DMS79 (cell line): ENCODE results near the gene DCX.
"Not testable (repeated sequence)": the region's sequence is repeated elsewhere in the genome, so short reads cannot be mapped to it uniquely, and the experiment has no call there.

Source experiments
- DNase-seq: peaks from one replicate; lab custom pipeline; 2025; lab: John Stamatoyannopoulos, UW

DCX gene

DNA sequence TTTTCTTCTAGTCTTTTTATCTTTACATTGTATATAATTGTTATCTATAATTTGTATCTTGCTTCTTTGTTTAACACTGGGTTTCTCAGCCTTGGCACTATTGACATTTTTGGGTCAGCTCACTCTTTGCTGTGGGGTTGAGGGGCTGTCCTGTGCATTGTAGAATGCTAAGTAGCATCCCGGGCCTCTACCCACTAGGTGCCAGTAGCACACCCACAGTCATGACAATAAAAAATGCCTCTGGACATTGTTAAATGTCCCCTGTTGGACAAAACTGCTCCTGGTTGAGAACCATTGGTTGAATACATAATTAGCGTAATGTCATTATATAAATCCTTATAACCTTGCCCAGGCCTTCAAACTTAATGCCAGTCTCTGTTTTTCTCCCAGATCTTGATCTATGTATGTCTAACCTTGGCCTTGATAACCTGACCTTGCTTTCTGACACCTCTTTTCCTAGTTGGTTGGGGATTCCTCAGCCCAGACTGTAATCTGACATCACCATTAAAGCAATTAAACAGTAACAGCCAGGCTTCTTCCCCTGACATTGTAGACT, 46.1 kb downstream of the DCX start:
- no peak for DNase-seq

DNA sequence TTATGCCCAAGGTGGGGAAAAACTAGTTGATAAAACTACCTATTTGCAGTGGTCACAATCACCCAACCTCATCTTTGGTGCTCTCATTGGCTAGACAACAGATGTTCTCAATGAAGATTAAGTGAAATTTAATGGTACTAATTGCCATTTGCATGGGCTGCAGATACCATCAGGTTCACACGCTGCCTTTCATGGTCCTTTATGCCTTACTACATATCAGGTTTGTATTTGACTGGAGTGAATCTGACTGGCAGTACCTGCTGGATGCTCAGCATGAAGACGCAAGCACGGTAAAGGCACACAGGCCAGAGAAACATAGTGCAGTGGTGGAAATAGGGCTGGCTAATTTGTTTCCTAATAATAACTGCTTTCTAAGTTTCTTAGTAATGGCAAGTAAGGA, 48.3 kb downstream of the DCX start:
- no peak for DNase-seq

DNA sequence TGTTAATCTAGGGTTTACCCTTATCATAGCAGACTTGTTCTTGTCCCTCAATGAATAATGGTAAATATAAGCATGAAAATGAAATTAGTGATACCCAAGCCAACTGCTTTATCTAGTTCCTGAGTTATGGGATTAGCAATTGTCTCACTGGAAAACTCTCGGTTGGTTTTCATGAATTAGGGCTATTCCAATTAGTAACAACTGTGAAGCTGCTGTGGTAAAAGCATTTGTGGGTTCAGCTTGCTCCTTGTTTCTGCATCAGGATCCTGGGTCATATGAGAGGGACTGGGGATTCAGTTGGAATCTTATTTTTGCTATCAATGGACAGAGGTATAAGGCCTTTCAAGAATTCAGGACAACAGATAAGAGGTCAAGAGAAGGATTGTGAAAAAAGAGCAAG, 50.2 kb downstream of the DCX start:
- DNase-seq, result no peak

DNA sequence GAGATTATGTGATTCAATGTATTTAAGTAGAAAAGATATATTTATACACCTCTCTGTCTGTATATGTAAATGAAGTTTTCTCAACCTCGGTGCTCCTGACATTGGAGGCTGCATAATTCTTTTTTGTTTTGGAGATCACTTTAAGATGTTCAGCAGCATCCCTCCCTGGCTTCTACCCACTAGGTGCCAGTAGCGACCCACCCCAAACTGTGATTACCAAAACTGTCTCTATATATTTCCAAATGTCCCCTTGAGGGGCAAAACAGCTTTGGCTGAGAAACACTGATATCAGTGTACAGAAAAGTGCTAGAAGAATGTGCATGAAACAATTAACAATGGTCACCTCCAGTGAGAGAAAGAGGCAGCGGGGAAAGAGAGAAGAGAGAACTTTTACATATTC, 51.2 kb downstream of the DCX start:
- no peak for DNase-seq

DNA sequence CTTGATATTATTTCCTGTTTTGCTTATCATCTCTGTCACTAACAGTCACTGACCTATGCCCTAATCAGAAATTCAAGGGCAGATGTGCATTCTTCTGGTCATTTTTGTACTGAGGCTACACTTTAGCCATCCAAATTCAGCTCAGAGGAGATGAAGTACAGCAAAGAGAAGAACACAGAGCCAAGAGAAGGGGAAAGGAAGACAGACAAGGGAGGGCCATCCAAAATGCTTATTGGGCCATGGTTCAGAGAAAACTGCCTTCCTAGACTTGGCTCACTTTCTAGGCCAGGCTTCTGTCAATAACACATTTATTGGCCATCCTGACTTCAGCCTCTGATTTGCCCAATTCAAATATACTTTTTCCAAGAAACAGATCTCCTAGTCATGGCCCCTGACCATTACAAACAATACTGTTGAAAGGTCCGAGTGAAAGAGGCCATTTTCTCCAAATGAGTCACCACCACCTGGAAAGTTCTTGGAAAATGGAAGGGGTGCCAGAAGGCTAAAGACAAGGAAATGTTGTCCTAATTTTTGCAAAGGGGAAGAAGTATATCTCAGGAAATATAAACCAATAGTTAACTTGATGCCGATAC, 56.4 kb downstream of the DCX start:
- DNase-seq, result no peak

DNA sequence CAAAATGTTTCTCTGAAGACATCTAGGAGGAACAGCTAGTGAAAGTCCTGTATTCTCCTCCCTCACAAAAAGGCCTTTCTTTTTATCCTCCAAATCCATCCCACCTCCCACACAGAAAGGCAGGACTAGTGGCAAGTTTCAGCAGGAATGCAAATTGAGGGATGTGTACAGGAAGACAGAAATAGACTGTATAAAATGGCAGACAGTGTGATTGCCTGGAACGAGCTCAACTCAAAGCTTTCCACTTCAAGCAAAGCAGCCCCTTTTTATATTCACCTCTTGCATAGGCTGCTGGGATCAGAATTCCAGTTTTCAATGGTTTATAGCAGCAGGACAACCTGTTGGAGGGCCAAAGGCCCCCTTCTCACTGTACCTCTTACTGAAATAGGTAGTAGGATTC, 57.5 kb downstream of the DCX start:
- DNase-seq, result no peak

DNA sequence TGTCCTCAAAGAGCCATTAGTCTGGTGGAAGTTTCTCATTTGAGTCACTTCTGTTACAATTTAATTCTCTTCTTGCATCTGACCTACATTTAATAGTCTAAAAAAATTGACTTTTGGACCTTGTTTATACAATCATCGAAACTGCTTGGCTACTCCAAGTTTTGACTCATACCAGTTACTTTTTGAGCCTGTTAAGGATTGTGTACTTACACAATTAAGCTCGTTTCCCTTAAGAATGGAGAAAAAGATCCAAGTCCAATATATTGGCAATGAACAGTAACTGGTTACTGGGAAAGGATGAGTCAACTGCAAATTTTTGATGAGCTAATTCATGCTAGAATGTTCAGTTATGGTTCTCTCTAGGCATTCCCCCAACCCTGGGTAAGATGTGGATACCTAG, 58.2 kb downstream of the DCX start:
- no peak for DNase-seq

DNA sequence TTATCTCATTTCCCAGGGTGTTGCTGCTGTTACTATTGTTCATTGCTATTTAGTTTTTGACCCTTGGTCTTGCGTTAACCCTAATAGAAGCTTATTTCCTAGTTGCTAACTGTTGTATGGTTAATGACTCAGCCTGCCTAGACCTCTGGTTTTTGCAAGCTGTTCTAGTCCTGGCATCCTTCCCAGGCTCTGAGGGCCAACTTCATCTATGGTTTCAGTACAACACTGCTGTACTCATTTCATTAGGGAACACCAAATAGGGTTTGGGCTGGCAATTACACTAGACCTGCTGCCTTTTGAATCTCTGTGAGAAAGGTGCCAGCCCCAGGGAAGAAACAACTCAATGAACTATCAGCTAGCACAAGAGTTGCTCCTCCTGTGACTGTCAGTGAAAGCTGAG, 59.6 kb downstream of the DCX start:
- peak; percentile 62 for DNase-seq

DNA sequence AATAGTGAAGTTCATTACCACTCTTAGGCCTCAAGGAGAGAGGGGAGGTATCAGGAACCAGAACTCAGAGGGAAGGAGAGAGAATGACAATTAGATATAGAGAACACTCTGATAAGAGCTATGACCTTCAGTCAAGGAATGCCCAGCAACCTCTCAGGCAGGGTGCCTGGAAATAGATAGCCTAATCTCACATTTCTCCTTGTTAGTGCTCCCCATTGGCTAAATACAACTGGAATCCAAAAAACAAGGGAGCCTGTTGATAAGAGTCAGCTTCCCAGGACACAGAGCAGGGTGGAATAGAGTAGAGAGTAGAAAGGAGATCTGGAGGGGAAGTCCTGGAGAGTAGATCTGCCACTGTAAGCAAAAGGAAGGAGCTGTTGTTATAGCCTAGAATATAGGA, 62.1 kb downstream of the DCX start:
- DNase-seq, result no peak

DNA sequence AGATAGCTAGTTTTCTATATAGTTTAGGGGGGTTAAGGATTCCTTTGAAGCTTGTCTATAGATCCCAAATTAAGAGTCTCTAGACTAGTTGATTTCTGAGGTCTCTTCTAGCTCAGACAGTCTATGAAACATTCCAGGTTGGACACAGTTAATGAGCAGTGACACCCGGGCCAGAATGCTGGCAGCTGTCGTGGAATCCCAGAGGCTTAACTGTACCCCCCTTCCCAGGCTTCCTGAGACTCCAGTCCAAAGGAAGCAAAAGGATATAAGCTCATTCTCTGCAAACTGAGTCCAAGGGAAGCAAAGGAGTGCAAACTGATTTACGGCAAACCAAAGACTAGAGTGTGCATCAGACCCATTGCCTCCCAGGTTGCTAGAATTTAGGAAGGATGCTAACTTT, 62.9 kb downstream of the DCX start:
- DNase-seq, result no peak

DNA sequence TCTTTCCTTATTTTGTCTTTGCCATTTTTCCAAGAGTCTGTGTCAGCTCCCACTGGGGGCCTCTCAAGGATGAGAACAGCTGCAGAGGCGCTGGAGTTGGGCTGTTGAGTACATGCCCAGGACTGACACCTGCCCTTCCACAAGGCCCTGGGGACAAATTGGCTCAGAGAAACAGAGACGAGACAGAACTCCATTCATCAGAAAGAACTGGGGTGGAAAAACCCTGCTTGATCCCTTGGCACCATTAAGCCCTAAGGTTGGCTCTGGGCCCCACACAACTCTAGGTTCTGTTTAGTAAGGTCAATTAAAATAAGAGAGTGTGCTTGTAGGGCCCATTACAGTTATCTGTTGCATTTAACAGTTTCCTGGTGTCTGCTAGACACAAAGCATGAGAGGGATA, 63.6 kb downstream of the DCX start:
- DNase-seq, result peak; percentile 79

DNA sequence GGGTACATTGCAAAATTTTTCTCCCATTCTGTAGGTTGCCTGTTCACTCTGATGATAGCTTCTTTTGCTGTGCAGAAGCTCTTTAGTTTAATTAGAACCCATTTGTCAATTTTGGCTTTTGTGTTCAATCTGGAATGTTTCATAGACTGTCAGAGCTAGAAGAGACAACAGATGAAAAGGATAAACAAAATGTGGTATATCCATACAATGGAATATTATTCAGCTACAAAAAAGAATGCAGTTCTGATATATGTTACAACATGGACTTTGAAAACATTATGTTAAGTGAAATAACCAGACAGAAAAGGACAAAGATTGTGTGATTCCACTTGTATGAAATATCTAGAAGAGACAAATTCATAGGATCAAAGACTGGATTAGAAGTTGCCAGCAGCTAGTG, 65.8 kb downstream of the DCX start:
- DNase-seq, result not testable (repeated sequence)

DNA sequence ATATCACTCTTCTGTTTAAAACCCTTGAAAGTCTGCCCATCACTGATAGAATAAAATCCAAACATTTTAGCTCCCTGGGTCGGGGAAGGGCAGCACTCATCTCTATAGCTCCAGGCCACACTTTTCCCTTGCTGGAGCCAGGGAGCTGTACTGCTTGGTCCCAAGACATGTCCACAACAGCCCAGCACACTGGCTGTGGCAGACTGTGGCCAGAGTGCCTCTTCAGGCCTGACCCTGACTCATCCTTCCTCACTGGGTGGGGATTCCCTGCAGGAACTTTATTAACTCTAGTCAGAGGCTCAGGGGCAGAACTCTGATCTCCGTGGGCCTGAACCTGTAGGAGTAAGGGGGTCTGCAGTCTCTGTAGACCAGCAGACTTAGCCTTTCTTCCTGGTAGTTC, 71.9 kb downstream of the DCX start:
- no peak for DNase-seq

DNA sequence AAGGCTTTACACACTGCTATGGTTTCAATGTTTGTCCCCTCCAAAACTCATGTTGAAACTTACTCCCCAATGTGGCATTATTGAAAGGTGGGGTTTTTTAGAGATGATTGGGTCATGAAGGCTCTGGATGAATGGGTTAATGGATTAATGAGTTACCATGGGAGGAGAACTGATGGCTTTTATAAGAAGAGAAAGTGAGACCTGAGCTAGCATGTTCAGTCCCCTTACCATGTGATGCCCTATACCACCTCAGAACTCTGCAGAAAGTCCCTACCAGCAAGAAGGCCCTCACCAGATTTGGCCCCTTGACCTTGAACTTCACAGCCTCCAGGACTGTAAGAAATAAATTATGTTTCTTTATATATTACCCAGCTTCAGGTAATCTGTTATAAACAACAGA, 72.8 kb downstream of the DCX start:
- no peak for DNase-seq

DNA sequence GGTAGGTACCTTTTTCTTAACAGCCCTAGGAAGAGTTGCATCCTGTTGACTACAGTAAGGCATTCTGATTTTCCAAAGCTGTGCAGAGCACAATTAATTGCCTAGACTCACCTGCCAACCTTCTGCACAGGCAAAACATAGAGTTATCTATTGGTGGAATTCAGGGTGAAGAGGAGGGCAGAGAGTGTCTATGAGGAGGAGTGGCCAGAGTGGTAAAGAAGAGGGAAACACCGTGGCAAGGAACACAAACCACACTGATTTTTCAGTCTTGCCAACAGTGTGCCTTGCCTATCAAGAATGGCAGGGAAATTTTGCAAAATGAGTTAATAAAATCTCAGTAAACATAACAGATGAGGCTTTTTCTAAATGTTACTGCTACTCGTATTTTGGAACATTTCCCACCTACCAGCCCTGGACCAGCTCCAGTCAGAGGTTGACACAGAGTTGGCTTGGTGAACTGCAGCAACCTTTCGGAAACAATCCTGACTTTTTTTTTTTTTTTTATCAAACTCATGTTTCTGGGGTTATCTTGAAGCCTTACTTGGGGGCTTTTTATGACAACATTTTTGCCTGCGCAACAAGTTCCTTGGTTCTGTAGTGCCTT, 73.8 kb downstream of the DCX start:
- DNase-seq, result no peak

DNA sequence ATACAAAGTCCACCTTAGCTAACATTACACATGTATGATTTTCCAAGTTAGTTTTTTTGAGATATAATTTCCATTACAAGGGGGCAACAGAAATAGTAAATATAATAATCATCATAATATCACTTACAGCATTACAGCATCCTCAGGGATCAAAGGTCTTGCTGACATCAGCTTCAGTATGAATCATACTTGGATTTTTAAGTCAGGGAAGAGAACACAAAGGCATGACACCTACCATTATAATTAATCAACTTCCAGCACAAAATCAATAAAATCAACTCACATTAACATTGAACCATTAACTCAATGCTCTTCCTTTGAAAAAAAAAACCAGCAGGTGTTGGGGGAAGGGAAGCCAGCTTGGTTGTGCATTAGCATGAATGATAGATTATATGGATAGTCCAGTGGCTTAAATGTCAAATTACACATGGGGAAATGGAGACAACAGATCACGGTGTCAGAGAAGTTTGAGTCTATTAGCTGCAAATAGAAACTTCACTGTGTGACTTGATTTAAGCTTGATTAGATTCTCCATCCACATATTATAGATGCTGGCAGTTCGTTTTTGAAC, 74.8 kb downstream of the DCX start:
- no peak for DNase-seq

DNA sequence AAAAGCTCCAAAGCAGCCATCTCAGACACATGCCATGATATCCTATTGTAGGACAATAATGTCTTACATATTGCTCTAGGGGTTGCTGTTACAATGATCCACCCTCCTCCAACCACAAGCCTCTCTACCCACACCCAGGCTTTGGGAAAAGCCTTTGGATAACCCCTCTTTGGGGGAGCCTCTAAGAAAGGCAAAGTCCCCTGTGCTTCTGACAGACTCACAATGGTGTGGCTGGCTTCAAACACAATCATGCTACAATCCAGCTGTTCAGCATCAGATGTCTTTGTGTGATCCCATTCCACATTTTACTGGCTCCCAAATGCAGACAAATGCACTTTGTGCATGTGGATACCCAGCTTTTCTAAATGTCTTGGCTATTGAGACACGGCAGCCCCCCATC, 75.9 kb downstream of the DCX start:
- no peak for DNase-seq

DNA sequence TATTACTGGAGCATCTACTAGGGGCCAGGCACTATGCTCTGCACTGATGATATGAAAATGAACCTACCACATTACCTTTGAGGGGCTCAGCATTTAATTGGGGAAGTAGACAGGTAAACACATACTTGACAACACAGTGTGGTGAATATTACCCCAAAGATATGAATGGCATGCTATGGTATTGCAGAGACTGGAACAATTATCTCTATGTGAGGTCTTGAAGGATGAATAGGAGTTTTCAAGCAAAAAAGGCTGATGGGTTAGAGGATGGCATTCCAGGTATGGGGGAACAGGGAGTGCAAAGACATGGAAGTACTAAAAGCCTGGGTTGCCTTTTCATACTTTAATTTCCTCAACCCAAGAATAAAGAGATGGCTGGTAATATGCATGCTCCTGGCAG, 82.6 kb downstream of the DCX start:
- no peak for DNase-seq

DNA sequence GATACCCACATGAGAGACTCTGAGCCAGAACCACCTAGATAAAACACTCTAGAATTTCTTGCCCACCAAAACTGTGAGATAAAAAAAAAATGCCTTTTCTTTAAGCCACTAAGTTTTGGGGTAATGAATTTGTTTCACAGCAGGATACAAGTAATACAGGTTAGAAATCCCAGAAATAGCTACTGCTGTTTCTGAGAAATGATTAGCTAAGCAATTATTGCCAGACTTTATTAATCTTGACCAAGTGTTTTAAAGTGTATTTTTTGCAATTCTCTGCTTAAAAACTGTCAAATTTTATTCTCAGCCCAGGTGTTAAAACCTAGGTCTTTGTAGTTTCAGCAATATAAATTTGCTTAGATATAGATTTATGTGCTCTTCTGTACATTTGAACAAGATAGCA, 83.1 kb downstream of the DCX start:
- no peak for DNase-seq

DNA sequence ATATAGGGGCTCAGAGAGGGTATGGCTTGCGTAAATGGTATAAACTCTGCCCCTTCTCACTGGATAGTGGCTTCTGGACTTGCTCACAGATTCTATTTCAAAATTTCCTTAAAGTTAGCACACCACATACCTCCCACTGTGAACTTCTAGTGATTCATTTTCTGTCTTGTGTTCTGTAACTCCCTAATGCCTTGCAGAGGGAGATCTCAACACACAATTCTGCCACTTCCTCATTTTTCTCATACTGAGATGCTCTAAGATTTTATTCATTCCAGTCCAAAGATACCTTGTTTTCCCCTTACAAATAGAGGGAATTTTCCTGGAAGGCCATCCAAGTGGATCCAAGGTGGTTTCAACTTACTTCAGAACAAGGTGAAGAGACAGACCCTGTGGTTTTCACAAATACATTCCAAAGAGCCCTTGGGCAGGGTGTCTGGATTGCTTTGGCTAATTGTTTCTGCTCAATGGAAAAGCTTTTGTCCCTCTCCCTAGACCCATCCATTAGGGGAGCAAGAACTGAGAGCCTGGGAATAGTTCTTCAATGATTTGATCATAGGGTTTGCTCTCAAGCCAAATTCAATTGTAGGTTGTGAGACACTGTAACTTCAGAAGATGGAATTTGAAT, 89.6 kb downstream of the DCX start:
- no peak for DNase-seq

DNA sequence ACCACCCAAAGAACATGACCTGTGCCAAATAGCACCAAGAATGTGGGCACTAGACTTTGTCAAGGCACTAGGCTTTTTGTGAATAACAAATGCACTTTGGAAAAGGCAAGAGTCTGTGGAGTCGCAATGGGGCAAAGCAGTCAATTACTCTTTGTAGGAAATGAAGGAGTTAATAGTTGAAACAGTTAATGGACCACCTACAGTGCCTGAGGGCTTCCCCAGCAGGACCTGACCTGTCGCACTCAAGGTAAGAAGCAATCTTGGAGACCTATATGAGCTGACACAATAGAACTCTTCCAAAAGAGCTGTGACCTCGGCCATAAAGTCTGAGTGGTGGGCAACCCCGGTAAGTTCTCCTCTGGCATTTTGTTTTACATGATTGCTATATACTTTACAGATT, 92.5 kb downstream of the DCX start:
- no peak for DNase-seq

DNA sequence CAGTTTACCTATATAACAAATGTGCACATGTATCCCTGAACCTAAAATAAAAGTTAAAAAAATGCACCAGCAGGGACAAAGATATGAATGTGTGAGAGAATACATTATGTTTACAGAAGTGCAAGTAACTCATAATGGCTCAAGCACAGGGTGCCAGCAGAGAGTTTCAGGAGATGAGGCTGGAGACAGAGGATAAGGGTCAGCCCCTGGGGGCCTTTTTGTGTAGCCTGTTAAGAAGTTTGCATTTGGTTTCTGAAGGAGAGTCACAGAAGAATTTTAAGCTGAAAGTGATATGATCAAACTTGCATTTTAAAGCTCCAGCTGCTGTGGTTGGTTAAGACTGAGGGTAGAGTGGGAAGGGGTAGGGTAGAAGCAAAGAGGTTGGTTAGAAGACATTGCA, 93.1 kb downstream of the DCX start:
- no peak for DNase-seq

DNA sequence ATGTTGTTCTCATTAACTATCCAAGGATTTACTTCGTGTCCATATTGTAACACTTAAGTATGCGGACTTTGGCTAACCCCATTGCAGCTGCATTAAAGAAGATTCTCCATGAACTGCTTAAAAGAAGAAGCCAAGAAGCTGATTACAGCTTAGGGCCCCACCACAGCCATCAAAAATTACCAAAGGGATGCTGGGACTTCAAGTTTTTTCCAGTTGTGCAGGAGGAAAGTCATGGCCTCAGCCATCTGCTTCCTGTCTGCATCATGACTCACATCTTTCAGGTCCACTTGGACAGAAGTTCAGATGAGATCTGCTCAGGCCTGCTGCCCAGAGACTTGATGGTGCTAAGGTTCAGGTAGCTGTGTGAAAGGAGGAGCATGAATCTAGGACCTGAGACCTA, 102.9 kb downstream of the DCX start:
- DNase-seq, result no peak
